Neural cell (in vitro differentiated cells): ENCODE measurements around the gene ARPC4. TPM values are rescaled to one million over a fixed set of nuclear protein-coding genes. Genes with fewer than 3 reads are reported as not detected.

ENCODE experiments used
- H2AFZ ChIP-seq: fragments of 200-600, 300-800 bp; sonication (generic), shearing (Covaris generic); 2 replicates; pipeline ENCODE4 v1.6.0; 2014; ENCODE audit warnings: low read depth, mild to moderate bottlenecking, antibody characterized with exemption, low read length, moderate library complexity
- H3F3A ChIP-seq: fragments of 200-600 bp; shearing (Covaris generic); 2 replicates; pipeline ENCODE4 v1.6.1; 2016; ENCODE audit warnings: mild to moderate bottlenecking, moderate library complexity, mixed read lengths, antibody characterized with exemption, low read length; ENCODE audit not compliant: insufficient read depth, poor library complexity, severe bottlenecking
- H3K27ac ChIP-seq: fragments of 200-600, 300-800 bp; sonication (generic), shearing (Covaris generic); 2 replicates; pipeline ENCODE4 v1.5.1; 2014; ENCODE audit warnings: mild to moderate bottlenecking, low read length, moderate library complexity
- H3K27me3 ChIP-seq: fragments of 300-800, 200-600 bp; sonication (generic), shearing (Covaris generic); 2 replicates; pipeline ENCODE4 v1.6.0; 2014; ENCODE audit warnings: mild to moderate bottlenecking, low read depth, low read length, moderate library complexity; ENCODE audit not compliant: insufficient read depth
- H3K36me3 ChIP-seq: fragments of 300-800, 200-600 bp; sonication (generic), shearing (Covaris generic); 2 replicates; pipeline ENCODE4 v1.5.1; 2014; ENCODE audit warnings: mild to moderate bottlenecking, antibody characterized with exemption, low read length, moderate library complexity; ENCODE audit not compliant: insufficient read depth
- H3K4me2 ChIP-seq: fragments of 300-800, 200-600 bp; sonication (generic), shearing (Covaris generic); 2 replicates; pipeline ENCODE4 v1.6.0; 2014; ENCODE audit warnings: mild to moderate bottlenecking, low read length
- H3K4me3 ChIP-seq: fragments of 300-800, 200-600 bp; sonication (generic), shearing (Covaris generic); 2 replicates; pipeline ENCODE4 v1.5.1; 2014; ENCODE audit warnings: mild to moderate bottlenecking, low read length, moderate library complexity
- H3K79me2 ChIP-seq: fragments of 200-600 bp; shearing (Covaris generic); replicated peaks from 2 replicates; pipeline ENCODE4 v1.6.0; 2014; ENCODE audit warnings: mild to moderate bottlenecking, low read length, moderate library complexity; ENCODE audit not compliant: insufficient read depth
- H3K9ac ChIP-seq: fragments of 300-800, 200-600 bp; sonication (generic), shearing (Covaris generic); 2 replicates; pipeline ENCODE4 v1.6.1; 2016; ENCODE audit warnings: mild to moderate bottlenecking, low read length, mixed read lengths
- H3K9me2 ChIP-seq: fragments of 200-600 bp; shearing (Covaris generic); 2 replicates; pipeline ENCODE4 v1.6.1; 2016; ENCODE audit warnings: mild to moderate bottlenecking, low read length, mixed read lengths; ENCODE audit not compliant: insufficient read depth
- H3K9me3 ChIP-seq: fragments of 200-600, 300-800 bp; sonication (generic), shearing (Covaris generic); 2 replicates; pipeline ENCODE4 v1.6.1; 2016; ENCODE audit warnings: mild to moderate bottlenecking, mixed run types, low read length, moderate library complexity, mixed read lengths
- H4K20me1 ChIP-seq: fragments of 200-600 bp; shearing (Covaris generic); 2 replicates; pipeline ENCODE4 v1.6.1; 2016; ENCODE audit warnings: mild to moderate bottlenecking, mixed run types; ENCODE audit not compliant: insufficient read depth
- CTCF ChIP-seq: fragments of 450-650 bp; IDR thresholded peaks from 2 replicates; pipeline ENCODE4 v1.5.1; 2014; ENCODE audit warnings: antibody characterized with exemption, mild to moderate bottlenecking, moderate library complexity; ENCODE audit not compliant: poor library complexity, severe bottlenecking
- EP300 ChIP-seq: fragments of 450-650 bp; conservative IDR thresholded peaks from 2 replicates; pipeline ENCODE4 v1.6.1; 2014; ENCODE audit warnings: antibody characterized with exemption, mild to moderate bottlenecking, moderate library complexity; ENCODE audit not compliant: poor library complexity, severe bottlenecking
- EZH2 ChIP-seq: fragments of 200-600, 300-800 bp; shearing (Covaris generic), sonication (generic); IDR thresholded peaks from 2 replicates; pipeline ENCODE4 v1.6.1; 2014; ENCODE audit warnings: antibody characterized with exemption, low read length, borderline replicate concordance, mild to moderate bottlenecking; ENCODE audit not compliant: insufficient read depth, poor library complexity, severe bottlenecking
- MXI1 ChIP-seq: fragments of 450-650 bp; conservative IDR thresholded peaks from 2 replicates; pipeline ENCODE4 v1.6.1; 2014; ENCODE audit warnings: antibody characterized with exemption, mild to moderate bottlenecking; ENCODE audit not compliant: poor library complexity, severe bottlenecking
- POLR2AphosphoS5 ChIP-seq: IDR thresholded peaks from 2 replicates; pipeline ENCODE4 v1.6.1; 2012
- RAD21 ChIP-seq: fragments of 450-650 bp; conservative IDR thresholded peaks from 2 replicates; pipeline ENCODE4 v1.6.1; 2014; ENCODE audit warnings: antibody characterized with exemption, mild to moderate bottlenecking, moderate library complexity
- REST ChIP-seq: IDR thresholded peaks from 2 replicates; pipeline ENCODE4 v1.6.1; 2012; ENCODE audit warnings: borderline replicate concordance
- SMC3 ChIP-seq: fragments of 450-650 bp; conservative IDR thresholded peaks from 2 replicates; pipeline ENCODE4 v1.6.1; 2014; ENCODE audit warnings: antibody characterized with exemption, mild to moderate bottlenecking, moderate library complexity; ENCODE audit not compliant: poor library complexity
- TAF1 ChIP-seq: IDR thresholded peaks from 2 replicates; pipeline ENCODE4 v1.6.1; 2012; ENCODE audit warnings: low read depth
- polyA plus RNA-seq: library from polyadenylated mRNA; depleted of rRNA; stranded (reverse); fragments of >200 nt; gene quantifications from 2 replicates; pipeline ENCODE4 v1.2.3, GENCODE V29; 2014

The ARPC4 gene
- polyA plus RNA-seq, 1 donor from 2014 or later, result 179 TPM

GRCh38 chr3:9791127-9791526 lies 1.8 kb upstream of the ARPC4 start:
- no peaks in the 10 kb centered on the region for H3K9me2 ChIP-seq
- H3K36me3 ChIP-seq, result peaks cover 5% of the 10 kb centered on the region
- TF ChIP-seq POLR2AphosphoS5 (no peak), RAD21 (no peak), SMC3 (no peak), EP300 (no peak), EZH2 (no peak), REST (no peak), MXI1 (no peak), TAF1 (no peak), CTCF (no peak)
- H3K4me2 ChIP-seq, result no peak overlapping the region
- H3K4me3 ChIP-seq, result peak overlapping the region; percentile 97
- H3K9ac ChIP-seq, result no peak overlapping the region
- no peak overlapping the region for H3K27ac ChIP-seq
- no peaks in the 10 kb centered on the region for H4K20me1 ChIP-seq
- no peaks in the 10 kb centered on the region for H3F3A ChIP-seq
- H2AFZ ChIP-seq, result no peak overlapping the region
- no peaks in the 10 kb centered on the region for H3K9me3 ChIP-seq
- H3K27me3 ChIP-seq, result no peaks in the 10 kb centered on the region
- H3K79me2 ChIP-seq, result peaks cover 30% of the 10 kb centered on the region

- peak overlapping the region; percentile 62 for H2AFZ ChIP-seq
- TF ChIP-seq TAF1, result no peak
- TF ChIP-seq CTCF, result no peak
- no peak for TF ChIP-seq POLR2AphosphoS5
- TF ChIP-seq SMC3, result no peak
- TF ChIP-seq EZH2, result no peak
- no peak for TF ChIP-seq EP300
- no peak for TF ChIP-seq MXI1
- H3K27me3 ChIP-seq, result no peaks in the 10 kb centered on the region
- peak overlapping the region; percentile 97 for H3K4me3 ChIP-seq
- no peaks in the 10 kb centered on the region for H3K9me3 ChIP-seq
- H3K36me3 ChIP-seq, result peaks cover 5% of the 10 kb centered on the region
- peak overlapping the region; percentile 49 for H3K4me2 ChIP-seq
- no peaks in the 10 kb centered on the region for H3F3A ChIP-seq
- H4K20me1 ChIP-seq, result no peaks in the 10 kb centered on the region
- no peaks in the 10 kb centered on the region for H3K9me2 ChIP-seq
- peak overlapping the region; percentile 98 for H3K27ac ChIP-seq
- H3K9ac ChIP-seq, result peak overlapping the region; percentile 99
- H3K79me2 ChIP-seq, result peaks cover 30% of the 10 kb centered on the region
Measured at GRCh38 chr3:9791790-9792404, 985 bp upstream of the ARPC4 start.
